Neutrophil (primary cell): ENCODE data around the gene STK32C.

ENCODE experiments used
- H3K27ac ChIP-seq: fragments of 200-600 bp; sonication (generic); 2 replicates; pipeline ENCODE4 v1.5.1; 2016; ENCODE audit warnings: mild to moderate bottlenecking, moderate library complexity
- H3K27me3 ChIP-seq: fragments of 200-600 bp; sonication (generic); 2 replicates; pipeline ENCODE4 v1.6.0; 2016; ENCODE audit warnings: mild to moderate bottlenecking
- H3K36me3 ChIP-seq: fragments of 200-600 bp; sonication (generic); 2 replicates; pipeline ENCODE4 v1.5.1; 2017
- H3K4me1 ChIP-seq, 2 experiments: fragments of 200-600 bp in 1 of 2; sonication (generic) in 1 of 2; 1 replicate in 1 of 2; 2 replicates in 1 of 2; pipeline versions ENCODE4 v1.5.1 to v1.6.1; 2013 to 2016; ENCODE audit warnings: low read depth in 1 of 2, low read length in 1 of 2, mild to moderate bottlenecking in 1 of 2, moderate library complexity in 1 of 2; ENCODE audit not compliant: control insufficient read depth in 1 of 2, insufficient read depth in 1 of 2
- H3K4me3 ChIP-seq, 2 experiments: fragments of 200-600 bp in 1 of 2; sonication (generic) in 1 of 2; 1 replicate in 1 of 2; 2 replicates in 1 of 2; pipeline ENCODE4 v1.5.1; 2013 to 2016; ENCODE audit warnings: low read depth in 1 of 2, low read length in 1 of 2, mild to moderate bottlenecking in 1 of 2, moderate library complexity in 1 of 2
- H3K9me3 ChIP-seq: fragments of 200-600 bp; sonication (generic); 2 replicates; pipeline ENCODE4 v1.5.1; 2016
- TF ChIP-seq, protein P1 (sequence below): fragments of 200-600 bp; sonication (generic); IDR thresholded peaks from 2 replicates; pipeline ENCODE4 v1.5.1; 2016; ENCODE audit warnings: antibody characterized with exemption

STK32C gene

DNA sequence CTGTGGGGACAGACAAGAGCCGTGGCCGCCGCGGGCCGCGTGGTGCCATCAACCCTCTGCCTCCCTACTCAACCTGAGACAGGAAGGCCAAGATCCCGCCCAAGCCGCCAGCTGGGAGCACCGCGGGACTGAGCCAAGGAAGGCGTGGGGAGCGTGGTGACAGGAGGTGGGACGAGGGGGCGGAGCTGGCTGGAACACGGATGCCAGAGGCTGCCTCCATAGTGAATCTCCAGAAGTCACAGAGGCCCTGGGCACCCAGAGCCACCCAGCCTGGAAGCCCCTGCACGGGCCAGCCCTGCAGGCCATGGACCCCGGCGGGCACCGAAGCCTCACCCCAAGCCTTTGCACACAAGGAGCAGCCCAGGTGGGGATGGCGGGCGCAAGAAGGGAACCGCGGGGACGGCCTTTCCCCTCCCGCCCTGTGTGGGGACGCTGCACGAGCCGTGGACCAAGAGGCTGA is 139.1 kb downstream of the STK32C start:
- TF ChIP-seq, protein P1, sequence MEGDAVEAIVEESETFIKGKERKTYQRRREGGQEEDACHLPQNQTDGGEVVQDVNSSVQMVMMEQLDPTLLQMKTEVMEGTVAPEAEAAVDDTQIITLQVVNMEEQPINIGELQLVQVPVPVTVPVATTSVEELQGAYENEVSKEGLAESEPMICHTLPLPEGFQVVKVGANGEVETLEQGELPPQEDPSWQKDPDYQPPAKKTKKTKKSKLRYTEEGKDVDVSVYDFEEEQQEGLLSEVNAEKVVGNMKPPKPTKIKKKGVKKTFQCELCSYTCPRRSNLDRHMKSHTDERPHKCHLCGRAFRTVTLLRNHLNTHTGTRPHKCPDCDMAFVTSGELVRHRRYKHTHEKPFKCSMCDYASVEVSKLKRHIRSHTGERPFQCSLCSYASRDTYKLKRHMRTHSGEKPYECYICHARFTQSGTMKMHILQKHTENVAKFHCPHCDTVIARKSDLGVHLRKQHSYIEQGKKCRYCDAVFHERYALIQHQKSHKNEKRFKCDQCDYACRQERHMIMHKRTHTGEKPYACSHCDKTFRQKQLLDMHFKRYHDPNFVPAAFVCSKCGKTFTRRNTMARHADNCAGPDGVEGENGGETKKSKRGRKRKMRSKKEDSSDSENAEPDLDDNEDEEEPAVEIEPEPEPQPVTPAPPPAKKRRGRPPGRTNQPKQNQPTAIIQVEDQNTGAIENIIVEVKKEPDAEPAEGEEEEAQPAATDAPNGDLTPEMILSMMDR = no peak
- no peak overlapping the region for H3K27ac ChIP-seq
- no peaks in the 10 kb centered on the region for H3K9me3 ChIP-seq
- no peak overlapping the region for H3K4me3 ChIP-seq
- no peaks in the 10 kb centered on the region for H3K4me1 ChIP-seq
- no peaks in the 10 kb centered on the region for H3K36me3 ChIP-seq
- peaks cover 22% of the 10 kb centered on the region for H3K27me3 ChIP-seq

DNA sequence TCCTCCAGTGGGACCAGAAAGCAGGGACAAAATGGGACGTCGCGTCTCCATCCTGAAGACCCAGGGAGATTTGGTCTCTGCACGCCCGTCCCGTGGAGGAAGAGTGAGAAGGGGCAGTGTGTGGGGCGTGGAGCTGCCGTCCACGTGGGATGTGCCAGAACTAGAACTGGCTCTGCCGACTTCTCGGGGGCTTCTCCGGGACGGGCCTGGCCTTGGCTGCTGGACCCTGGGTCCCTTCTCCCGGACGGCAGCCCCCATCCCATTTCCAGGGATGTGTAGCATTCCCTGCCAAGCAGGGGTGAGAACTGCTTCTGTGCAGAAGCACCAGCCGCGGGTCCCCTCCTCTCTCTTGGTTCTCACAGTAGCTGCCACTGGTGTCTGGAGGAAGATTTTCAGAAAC is 139.8 kb downstream of the STK32C start:
- Histone ChIP-seq H3K4me1 (no peaks in the 10 kb centered on the region), H3K27ac (no peak overlapping the region), H3K36me3 (no peaks in the 10 kb centered on the region), H3K4me3 (no peak overlapping the region), H3K9me3 (no peaks in the 10 kb centered on the region), H3K27me3 (peaks cover 28% of the 10 kb centered on the region)
- TF ChIP-seq, protein P1 = no peak

DNA sequence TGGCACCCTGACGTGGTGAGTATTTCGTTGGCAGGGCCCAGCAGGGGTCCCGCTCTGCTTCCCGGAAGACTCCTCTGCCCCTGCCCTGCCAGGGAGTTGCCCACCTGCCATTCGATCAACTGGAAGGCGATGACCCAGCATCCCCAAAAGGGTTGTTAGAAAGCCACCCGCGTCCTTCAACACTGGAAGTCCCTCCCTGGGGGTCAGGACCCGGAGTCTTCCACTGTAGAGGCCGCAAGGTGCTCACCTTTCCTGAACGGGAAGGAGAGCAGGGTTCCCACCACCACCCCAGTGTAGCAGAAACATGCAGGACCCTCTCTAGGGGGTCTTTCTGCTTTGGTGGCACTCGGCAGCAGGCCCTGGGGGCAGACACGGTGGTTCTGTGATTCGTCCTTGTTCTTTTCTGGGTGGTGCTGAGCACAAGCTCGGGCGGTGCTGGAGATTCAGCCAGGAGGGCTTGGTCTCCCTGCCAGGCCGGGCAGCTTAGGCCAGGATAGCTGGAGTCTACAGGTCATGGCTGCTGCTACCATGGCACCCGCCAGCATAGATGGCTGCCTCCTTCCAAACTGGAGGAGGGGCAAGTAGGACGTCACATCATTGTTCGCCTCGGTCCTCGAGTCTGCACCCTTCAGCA is 140.6 kb downstream of the STK32C start:
- no peak overlapping the region for H3K27ac ChIP-seq
- H3K36me3 ChIP-seq = no peaks in the 10 kb centered on the region
- H3K27me3 ChIP-seq = peaks cover 36% of the 10 kb centered on the region
- no peaks in the 10 kb centered on the region for H3K9me3 ChIP-seq
- no peak overlapping the region for H3K4me3 ChIP-seq
- no peaks in the 10 kb centered on the region for H3K4me1 ChIP-seq
- TF ChIP-seq, protein P1 = no peak

DNA sequence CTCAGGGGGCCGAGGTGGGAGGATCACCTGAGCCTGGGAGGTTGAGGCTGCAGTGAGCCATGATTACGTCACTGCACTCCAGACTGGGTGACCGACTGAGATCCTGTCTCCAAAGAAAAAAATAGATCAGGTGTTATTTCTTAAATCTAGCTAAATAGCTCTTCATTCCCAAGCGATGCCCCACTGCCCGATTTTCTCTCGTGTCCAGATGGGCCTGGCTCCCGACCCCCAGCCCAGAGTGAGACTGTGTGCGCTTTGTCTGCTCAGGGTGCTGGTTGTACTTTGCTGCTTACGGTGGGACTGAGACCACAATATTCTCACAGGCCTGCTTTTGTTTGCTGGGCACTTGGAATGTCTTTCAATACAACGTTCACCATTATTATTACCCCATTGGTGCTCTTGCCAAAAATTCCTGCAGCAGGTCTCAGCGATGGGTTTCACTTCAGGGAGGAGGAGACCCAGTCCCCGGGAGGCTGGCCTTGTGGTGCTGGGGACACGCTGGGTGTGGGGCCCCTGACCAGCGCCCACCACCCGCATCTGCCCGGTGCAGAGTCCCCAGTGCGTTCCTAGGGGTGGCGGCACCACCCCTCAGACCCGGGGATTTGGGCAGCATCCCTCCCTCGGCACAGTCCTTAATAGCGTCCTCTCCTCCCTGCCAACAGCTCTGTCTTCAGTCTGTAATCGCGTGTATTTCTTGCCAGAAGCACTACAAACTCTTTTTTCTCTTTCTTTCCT is 141.4 kb downstream of the STK32C start:
- TF ChIP-seq, protein P1 = no peak
- Histone ChIP-seq H3K27me3 (peaks cover 39% of the 10 kb centered on the region), H3K4me3 (no peak overlapping the region), H3K4me1 (no peaks in the 10 kb centered on the region), H3K36me3 (no peaks in the 10 kb centered on the region), H3K9me3 (no peaks in the 10 kb centered on the region), H3K27ac (no peak overlapping the region)

DNA sequence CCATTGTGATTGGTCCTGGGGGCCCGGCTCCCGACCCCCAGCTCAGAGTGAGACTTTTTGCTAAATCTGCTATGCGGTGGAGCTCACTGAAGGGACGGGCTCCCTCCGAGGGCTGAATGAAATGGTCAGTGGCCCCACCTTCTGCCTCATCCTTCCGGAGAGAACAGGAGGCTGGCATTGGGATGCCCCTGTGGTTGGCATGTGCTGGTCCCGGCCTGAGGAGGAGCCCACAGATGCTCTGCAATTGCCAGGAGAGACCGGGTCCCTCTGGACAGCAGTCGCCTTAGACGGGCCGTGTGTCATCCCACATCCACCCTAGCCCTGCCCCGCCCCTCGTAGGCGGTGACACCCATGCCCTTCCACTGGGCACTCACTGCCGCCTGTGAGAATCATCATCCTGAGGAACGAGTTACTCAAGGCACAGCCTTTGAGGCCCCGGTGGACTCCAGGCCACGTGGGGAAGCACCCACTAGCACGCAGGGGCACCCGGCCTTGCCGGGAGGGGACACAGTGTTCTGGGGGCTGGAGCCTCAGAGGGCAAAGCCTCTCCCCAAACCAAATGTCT is 142.3 kb downstream of the STK32C start:
- TF ChIP-seq, protein P1 = no peak
- Histone ChIP-seq H3K4me3 (no peak overlapping the region), H3K36me3 (no peaks in the 10 kb centered on the region), H3K27ac (no peak overlapping the region), H3K4me1 (no peaks in the 10 kb centered on the region), H3K27me3 (peaks cover 34% of the 10 kb centered on the region), H3K9me3 (no peaks in the 10 kb centered on the region)
